GM18519 (cell line): ENCODE data around the gene ROPN1.
"Not testable (repeated sequence)": the region's sequence is repeated elsewhere in the genome, so short reads cannot be mapped to it uniquely, and the experiment has no call there.

Experiments
- ATAC-seq: cut with Tn5 transposase; IDR thresholded peaks from one replicate; pipeline ENCODE4 v1.9.1; 2021; ENCODE audit warnings: mild to moderate bottlenecking, moderate library complexity; ENCODE audit not compliant: unreplicated experiment, low FRiP score

ROPN1 gene

GRCh38 chr3:123991730-123992588 is at the start of gene ROPN1:
ROPN1 (minus strand) TSS chr3:123992124; CDS start chr3:123980481, 11,643 bp downstream.
- ATAC-seq: not testable (repeated sequence)

GRCh38 chr3:124041553-124041952 is 49.6 kb upstream of the ROPN1 start:
- no peak for ATAC-seq

DNA sequence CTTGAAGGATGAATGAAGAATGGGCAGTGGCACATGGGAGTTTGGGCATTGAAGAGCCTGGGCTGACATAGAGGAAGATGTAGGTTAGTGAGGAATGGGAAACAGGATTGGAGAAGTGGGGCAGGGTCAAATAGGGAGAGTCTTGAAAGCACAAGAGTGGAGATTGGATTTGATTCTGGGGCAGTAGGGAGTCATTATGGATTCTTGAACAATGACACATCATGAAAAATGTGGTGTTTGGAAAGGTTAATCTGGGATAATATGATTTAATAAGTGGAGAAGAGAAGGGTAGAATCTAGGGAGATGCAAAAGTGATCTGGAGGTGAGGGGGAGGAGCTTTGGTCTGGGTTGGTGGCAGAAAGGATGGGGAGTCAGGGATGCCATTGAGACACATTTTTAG is 45.4 kb upstream of the ROPN1 start:
- no peak for ATAC-seq

DNA sequence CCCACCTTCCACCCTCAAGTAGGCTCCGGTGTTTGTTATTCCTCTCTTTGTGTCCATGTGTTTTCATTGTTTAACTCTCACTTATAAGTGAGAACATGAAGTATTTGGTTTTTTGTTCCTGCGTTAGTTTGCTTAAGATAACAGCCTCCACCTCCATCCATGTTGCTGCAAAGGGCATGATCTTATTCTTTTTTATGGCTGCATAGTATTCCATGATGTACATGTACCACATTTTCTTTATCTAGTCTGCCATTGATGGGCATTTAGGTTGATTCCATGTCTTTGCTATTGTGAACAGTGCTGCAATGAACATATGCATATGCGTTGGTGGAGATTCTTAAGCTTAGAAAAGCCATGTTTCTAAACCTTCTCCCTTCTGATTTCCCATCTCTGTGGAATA is 44.3 kb upstream of the ROPN1 start:
- not testable (repeated sequence) for ATAC-seq

DNA sequence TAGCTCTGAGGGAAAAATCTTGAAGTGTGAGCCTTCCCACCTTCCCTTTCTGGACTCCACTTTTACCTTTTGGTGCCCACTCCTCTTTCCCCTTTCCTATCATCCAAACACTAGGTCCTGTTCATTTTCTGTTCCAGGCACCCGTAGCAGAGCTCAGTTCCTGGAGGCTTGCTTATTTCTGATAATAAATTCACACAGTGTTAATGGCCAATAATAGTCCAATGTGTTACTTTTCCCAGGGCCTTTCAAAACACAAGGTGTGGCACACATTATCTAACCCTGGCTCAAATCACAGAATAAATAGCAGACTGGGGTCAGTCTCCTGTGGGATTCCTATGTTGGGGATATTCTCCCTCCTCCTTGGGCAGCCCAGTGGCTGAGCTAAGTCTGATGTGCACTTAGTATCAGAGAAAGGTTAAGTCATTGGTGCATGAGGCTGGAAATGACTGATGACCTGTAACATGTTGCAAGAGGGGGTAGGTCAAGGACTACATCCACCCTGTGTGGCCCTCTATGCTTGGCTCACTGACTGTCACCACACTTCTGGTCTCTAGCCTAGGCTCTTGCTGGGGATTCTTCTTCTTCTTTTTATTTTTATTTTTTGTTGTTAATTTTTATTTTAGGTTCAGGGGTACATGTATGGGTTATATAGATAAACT is 43.7 kb upstream of the ROPN1 start:
- ATAC-seq: no peak

DNA sequence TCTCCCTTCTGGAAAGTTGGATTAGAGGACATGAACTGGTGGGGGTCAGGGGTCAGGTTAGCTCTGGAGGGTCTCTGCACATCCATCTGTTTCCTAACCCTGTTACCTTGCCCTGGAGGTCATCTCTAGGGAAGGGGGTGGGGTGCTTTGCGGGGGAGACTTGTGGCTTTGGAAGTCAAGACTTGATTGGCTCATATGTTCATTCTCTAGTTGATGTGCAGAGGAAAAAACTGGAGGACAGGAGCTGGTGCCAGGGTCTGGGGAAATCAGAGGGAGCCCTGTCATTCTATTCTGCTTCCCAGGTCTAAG is 42.9 kb upstream of the ROPN1 start:
- ATAC-seq: no peak

DNA sequence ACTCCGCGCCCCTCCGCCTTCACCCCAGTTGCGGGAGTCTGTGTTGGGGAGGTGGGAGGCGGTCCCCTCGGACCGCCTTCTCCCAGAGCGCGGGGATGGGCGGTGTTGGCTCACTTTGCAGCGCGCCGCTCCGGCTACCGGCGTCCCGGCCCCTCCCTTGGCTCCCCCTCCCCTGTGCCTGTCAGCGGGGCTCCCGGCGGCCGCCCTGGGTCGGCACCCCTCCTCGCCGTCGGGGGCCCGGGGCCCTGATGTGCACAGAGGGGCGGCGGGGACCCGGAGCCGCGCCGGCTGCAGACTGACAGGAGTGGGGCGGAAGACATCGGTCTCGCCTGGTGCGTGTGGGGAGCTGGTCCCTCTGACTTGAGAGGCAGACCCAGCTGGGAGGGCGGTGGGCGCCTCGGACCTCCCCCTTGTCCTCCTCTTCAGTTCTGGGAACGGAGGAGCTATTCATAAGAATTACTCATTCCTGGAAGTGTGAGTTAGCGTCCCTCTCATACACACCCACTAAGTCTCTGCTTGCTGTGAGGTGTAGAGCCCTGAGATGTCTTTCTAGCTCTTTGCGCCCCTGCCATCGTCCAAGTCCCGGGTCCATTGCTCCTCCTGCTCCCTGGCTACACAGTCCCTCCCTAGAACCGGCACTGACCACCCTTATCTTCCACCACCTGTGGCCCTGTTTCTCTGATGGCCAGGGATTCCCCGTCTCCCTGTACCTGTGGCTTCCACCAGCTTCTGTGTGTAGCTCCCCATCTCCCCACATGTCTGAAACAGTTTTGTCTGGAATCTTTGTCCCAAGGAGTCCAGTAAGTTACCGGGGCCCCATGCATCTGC is 42.3 kb upstream of the ROPN1 start:
- no peak for ATAC-seq

DNA sequence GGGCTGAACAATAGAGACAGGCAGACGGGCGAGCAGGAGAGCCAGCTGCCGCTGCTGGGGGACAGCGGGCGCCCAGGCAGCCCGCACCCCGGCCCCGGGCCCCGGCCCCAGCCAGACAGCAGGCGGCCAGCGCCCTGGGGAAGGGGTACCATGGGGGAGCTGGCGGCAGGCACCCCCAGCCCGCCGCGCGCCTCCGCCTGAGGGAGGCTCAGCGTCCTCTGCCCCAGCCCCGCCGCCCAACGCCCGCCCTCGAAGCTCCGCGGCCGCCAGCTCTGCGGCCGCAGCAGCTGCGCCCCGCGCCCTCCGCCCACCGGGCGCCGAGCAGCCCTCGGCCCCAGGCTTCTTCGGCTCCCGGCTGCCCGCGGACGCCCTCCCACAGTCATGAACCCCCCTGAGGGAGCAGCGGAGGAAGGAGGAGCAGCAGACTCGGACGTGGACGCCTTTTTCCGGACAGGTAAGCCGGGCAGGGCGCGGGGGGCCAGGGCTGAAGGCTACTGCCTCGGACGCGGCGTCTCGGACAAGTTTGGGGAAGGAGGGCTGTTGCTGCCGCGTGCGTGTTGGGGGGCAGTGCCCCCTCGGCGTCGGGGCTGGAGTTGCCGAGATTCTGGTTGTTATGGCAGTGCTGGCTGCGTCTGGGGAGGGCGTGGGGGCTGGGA is 41.6 kb upstream of the ROPN1 start, which contains the start of gene KALRN:
Gene KALRN (plus strand): TSS at position 10 of the 656 bp plus-strand sequence.
- ATAC-seq: no peak

- ATAC-seq: no peak
Observed at GRCh38 chr3:124032881-124033359, 41.0 kb upstream of the ROPN1 start.

- no peak for ATAC-seq
Observed at GRCh38 chr3:124032311-124032880, 40.5 kb upstream of the ROPN1 start.

DNA sequence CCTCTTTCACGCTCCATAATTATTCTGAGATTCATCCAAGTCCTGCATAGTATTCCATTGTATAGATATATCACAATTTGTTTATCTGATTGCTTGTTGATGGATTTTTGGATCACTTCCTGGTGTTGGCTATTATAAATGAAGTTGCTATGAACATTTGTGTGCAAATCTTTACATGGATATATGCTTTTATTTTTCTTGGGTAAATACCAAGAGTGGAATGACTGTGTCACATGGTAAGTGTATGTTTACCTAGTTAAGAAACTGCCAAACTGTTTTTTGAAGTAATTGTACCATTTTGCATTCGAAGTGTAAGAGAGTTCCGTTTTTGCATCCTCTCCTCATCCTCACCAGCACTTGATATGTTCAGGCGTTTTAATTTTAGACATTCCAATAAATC is 34.6 kb upstream of the ROPN1 start:
- no peak for ATAC-seq

DNA sequence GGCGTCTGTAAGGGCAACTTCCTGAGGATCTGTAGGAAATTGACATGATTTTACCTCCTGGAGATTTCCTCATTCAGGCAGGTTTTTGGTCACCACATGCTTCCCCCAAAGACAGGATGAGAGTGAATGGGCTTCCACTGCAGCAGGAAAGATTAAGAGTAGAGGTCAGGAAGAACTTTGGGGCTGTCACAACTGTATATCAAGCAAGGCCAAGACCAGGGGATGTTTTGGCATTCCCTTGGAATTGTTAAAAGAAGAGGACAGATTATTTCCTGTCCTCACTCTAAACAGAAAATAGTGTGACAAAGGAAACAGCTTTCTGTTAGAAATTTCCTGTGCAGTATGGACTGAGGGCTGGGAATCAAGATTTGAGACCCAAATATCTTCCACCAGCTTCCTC is 31.6 kb upstream of the ROPN1 start:
- not testable (repeated sequence) for ATAC-seq

DNA sequence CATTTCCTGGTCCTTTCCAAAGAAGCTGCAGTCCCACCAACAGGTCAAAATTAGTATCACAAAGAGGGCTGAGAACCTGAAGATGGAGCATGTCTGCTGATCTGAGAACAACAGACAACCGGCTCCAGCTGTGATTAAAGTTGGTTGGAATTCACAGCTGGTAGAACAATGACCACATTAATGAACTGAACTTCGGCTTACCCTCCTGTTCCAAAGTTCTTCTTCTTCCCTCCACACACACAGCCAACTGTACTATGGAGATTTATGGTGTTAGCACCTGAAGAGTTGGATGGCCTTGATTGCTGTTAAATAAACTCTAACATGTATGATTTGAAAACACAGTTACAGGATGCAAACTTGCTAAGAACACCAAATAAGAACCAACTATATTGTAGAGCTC is 27.4 kb upstream of the ROPN1 start:
- no peak for ATAC-seq

- not testable (repeated sequence) for ATAC-seq
Observed at GRCh38 chr3:124017502-124017901, 25.6 kb upstream of the ROPN1 start.

- not testable (repeated sequence) for ATAC-seq
Observed at GRCh38 chr3:124016483-124016882, 24.6 kb upstream of the ROPN1 start.

GRCh38 chr3:124014366-124014942 is 22.5 kb upstream of the ROPN1 start:
- no peak for ATAC-seq

DNA sequence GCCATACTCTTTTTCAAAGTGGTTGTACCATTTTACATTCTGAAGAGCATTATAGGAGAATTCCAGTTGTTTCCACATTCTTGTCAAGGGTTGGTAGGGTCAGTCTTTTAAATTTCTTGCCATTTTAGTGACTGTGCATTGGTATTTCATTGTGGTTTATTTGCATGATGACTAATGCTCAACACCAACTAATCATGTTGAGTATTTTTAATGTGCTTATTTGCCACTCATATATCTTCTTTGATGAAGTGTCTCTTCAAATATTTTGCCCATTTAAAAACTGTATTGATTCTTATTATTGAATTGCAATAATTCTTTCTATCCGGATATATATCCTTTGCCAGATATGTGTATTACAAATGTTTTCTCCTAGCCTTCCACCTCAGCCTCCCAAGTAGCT is 16.4 kb upstream of the ROPN1 start:
- not testable (repeated sequence) for ATAC-seq

- no peak for ATAC-seq
Observed at GRCh38 chr3:124007186-124007585, 15.3 kb upstream of the ROPN1 start.

DNA sequence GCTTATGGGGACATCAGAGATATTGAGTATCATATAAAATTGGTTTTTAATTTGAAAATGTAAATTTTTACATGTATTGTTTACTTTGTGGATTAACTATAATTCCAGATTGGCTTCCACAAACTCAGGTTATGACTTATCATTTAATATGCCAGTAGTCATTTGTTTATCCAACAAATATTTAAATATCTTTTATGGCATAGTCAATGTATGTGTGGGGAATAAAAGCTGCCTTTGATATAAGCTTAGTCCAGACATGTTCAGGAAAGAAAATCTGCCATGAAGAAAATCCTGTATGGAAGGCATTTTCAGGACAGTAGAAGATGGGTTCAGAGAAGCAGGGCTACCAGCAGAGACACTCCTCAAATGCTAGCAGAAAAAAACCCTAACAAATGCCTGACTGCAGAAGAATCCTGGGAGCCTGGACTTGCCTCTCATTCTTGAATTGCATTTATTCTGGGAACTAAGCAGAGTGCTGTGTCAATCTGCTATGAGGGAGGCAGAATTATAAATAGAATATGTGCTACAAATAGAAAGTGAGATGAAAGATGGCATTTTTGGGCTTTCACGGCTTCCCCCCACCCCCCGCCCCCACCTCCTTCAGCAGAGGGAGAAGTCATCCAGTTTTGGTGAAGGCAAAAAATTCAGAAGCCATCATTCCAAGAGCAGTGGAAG is 10.6 kb upstream of the ROPN1 start:
- ATAC-seq: not testable (repeated sequence)
